Astrocyte of the spinal cord (primary cell): ENCODE results near the gene CAPN9.

Source experiments
- DNase-seq: peaks from one replicate; pipeline ENCODE4 v3.0.0; 2011; ENCODE audit warnings: low read depth, low spot score
- H3K4me3 ChIP-seq: 2 replicates; pipeline ENCODE4 v1.5.1; 2011; ENCODE audit warnings: low read depth, mild to moderate bottlenecking, low read length, moderate library complexity
- CTCF ChIP-seq: IDR thresholded peaks from 2 replicates; pipeline ENCODE4 v1.5.1; 2012; ENCODE audit warnings: low read depth, mild to moderate bottlenecking, low read length, inconsistent platforms
- in situ Hi-C: cut with HindIII; loops from 2 replicates; pipeline ENCODE4 v1.10.0; 2017; ENCODE audit warnings: low sequenced_read_pairs

The CAPN9 gene

GRCh38 chr1:230743899-230744298 lies 3.3 kb upstream of the CAPN9 start:
- in situ Hi-C loops, result no loop called here
- TF ChIP-seq CTCF, result no peak
- H3K4me3 ChIP-seq, result no peak overlapping the region
- DNase-seq, result no peak

- in situ Hi-C loops, result no loop called here
- DNase-seq, result peak; percentile 39
- no peak overlapping the region for H3K4me3 ChIP-seq
- TF ChIP-seq CTCF, result no peak
Measured at GRCh38 chr1:230744382-230744781, 2.8 kb upstream of the CAPN9 start.

GRCh38 chr1:230745071-230745470 lies 2.1 kb upstream of the CAPN9 start:
- in situ Hi-C loops, result no loop called here
- TF ChIP-seq CTCF, result no peak
- H3K4me3 ChIP-seq, result no peak overlapping the region
- no peak for DNase-seq

- in situ Hi-C loops, result no loop called here
- no peak overlapping the region for H3K4me3 ChIP-seq
- no peak for DNase-seq
- TF ChIP-seq CTCF, result no peak
Measured at GRCh38 chr1:230746617-230747016, 571 bp upstream of the CAPN9 start.

- no peak for DNase-seq
- in situ Hi-C loops, result no loop called here
- no peak for TF ChIP-seq CTCF
- H3K4me3 ChIP-seq, result no peak overlapping the region
Measured at GRCh38 chr1:230747890-230748800, 957 bp downstream of the CAPN9 start.

- no peak for DNase-seq
- no peak overlapping the region for H3K4me3 ChIP-seq
- in situ Hi-C loops, result no loop called here
- TF ChIP-seq CTCF, result no peak
Measured at GRCh38 chr1:230749150-230749549, 2.0 kb downstream of the CAPN9 start.
